ENCODE data around the gene FBXO2. TPM values are rescaled to one million over a fixed set of nuclear protein-coding genes. Genes with fewer than 3 reads are reported as not detected.

FBXO2 gene
- total RNA-seq, 2 experiments from 2014 or later = 3.2 to 3.7 TPM

GRCh38 chr1:11629184-11630016 lies 24.8 kb downstream of the FBXO2 start:
- Mint-ChIP-seq H3K9me3 (no peaks in the 10 kb centered on the region), H3K36me3 (ENCODE audit: low read depth) (no peaks in the 10 kb centered on the region), H3K27me3 (peaks cover 34% of the 10 kb centered on the region), H3K4me1 (ENCODE audit: low read depth) (no peaks in the 10 kb centered on the region), H3K27ac (no peak overlapping the region), H3K4me3 (no peak overlapping the region)
- Histone ChIP-seq H3K4me3 (ENCODE audit: low read length) (no peak overlapping the region), H3K36me3 (ENCODE audit: insufficient read depth, low read length) (no peaks in the 10 kb centered on the region), H3K9me3 (ENCODE audit: control insufficient read depth in 1 of 2, insufficient read depth in 1 of 2, low read length in 2 of 2) (no peaks in the 10 kb centered on the region), H3K4me1 (ENCODE audit: insufficient read depth, low read length) (no peaks in the 10 kb centered on the region), H3K27me3 (ENCODE audit: control insufficient read depth in 1 of 2, insufficient read depth in 2 of 2, low read length in 2 of 2) (peaks cover 8 to 11% of the 10 kb centered on the region in 2 experiments), H3K27ac (ENCODE audit: low read depth in 1 of 2, low read length in 2 of 2) (no peak overlapping the region)
- DNase-seq (no peak), ATAC-seq (ENCODE audit: poor library complexity) (no peak)
- intact Hi-C loops (cut with DNase I, micrococcal nuclease) = no loop called here
- ChIA-PET CTCF (interaction anchor here (1.4 kb wide), 1 partner anchor 16 kb away, joined by 4 read pairs; no protein-coding TSS in a partner anchor), POLR2A (no interaction called here)
- no peak for TF ChIP-seq CTCF (IDR thresholded peaks at IDR 0.05)

DNA sequence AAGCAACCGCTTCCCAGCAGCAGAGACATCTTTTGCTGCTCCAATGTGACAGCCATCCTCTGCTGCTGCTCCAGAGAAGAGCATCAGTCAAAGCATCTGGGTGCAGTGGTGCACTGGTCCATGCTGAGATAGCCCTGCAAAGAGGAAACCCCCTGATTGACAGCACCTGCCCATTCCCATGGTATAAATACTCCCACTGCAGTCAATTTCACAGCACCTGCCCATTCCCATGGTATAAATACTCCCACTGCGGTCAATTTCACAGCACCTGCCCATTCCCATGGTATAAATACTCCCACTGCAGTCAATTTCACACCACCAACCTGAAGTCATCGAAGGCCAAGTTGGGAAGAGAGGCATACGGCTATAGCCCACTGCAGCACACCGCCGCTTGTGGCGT lies 25.5 kb downstream of the FBXO2 start:
- intact Hi-C loops (cut with DNase I, micrococcal nuclease) = no loop called here
- DNase-seq (no peak), ATAC-seq (ENCODE audit: poor library complexity) (no peak)
- Histone ChIP-seq H3K27ac (ENCODE audit: low read depth in 1 of 2, low read length in 2 of 2) (no peak overlapping the region), H3K9me3 (ENCODE audit: control insufficient read depth in 1 of 2, insufficient read depth in 1 of 2, low read length in 2 of 2) (no peaks in the 10 kb centered on the region), H3K27me3 (ENCODE audit: control insufficient read depth in 1 of 2, insufficient read depth in 2 of 2, low read length in 2 of 2) (peaks cover 8 to 11% of the 10 kb centered on the region in 2 experiments), H3K36me3 (ENCODE audit: insufficient read depth, low read length) (no peaks in the 10 kb centered on the region), H3K4me3 (ENCODE audit: low read length) (no peak overlapping the region), H3K4me1 (ENCODE audit: insufficient read depth, low read length) (no peaks in the 10 kb centered on the region)
- no peak for TF ChIP-seq CTCF (IDR thresholded peaks at IDR 0.05)
- Mint-ChIP-seq H3K27ac (no peak overlapping the region), H3K27me3 (peaks cover 30% of the 10 kb centered on the region), H3K9me3 (no peaks in the 10 kb centered on the region), H3K36me3 (ENCODE audit: low read depth) (no peaks in the 10 kb centered on the region), H3K4me1 (ENCODE audit: low read depth) (no peaks in the 10 kb centered on the region), H3K4me3 (no peak overlapping the region)
- POLR2A ChIA-PET = no interaction called here
- CTCF ChIA-PET = no interaction called here

DNA sequence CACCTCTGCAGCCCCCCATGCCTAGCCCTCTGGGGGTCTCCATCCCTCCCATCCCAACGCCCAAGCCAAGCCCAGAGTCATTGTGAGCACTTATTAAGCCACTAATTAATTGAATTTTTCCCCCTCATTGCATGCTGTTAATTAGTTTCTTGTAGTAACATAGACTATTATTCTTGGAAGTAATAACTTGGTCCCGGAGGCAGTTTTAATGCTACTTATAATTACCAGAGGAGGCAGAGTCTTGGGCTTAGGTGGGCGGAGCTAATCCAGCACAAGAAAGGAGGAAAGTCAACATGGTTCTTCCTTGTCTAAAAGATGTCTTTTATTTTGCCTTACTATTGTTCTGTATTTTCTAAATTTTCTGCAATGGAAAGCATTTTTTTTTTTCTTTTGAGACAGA lies 27.7 kb downstream of the FBXO2 start:
- POLR2A ChIA-PET = no interaction called here
- intact Hi-C loops (cut with DNase I, micrococcal nuclease) = no loop called here
- H3K27me3 Mint-ChIP-seq = peaks cover 32% of the 10 kb centered on the region

More for the DNA sequence above, 27.7 kb downstream of the FBXO2 start:
- DNase-seq (no peak), ATAC-seq (ENCODE audit: poor library complexity) (no peak)
- Histone ChIP-seq H3K4me1 (ENCODE audit: insufficient read depth, low read length) (no peaks in the 10 kb centered on the region), H3K4me3 (ENCODE audit: low read length) (no peak overlapping the region), H3K36me3 (ENCODE audit: insufficient read depth, low read length) (no peaks in the 10 kb centered on the region), H3K27me3 (ENCODE audit: control insufficient read depth in 1 of 2, insufficient read depth in 2 of 2, low read length in 2 of 2) (peaks cover 10 to 11% of the 10 kb centered on the region in 2 experiments), H3K27ac (ENCODE audit: low read depth in 1 of 2, low read length in 2 of 2) (no peak overlapping the region), H3K9me3 (ENCODE audit: control insufficient read depth in 1 of 2, insufficient read depth in 1 of 2, low read length in 2 of 2) (no peaks in the 10 kb centered on the region)
- H3K36me3 Mint-ChIP-seq (ENCODE audit: low read depth) = no peaks in the 10 kb centered on the region
- CTCF ChIA-PET = no interaction called here
- no peaks in the 10 kb centered on the region for H3K9me3 Mint-ChIP-seq
- no peak overlapping the region for H3K4me3 Mint-ChIP-seq
- no peak for TF ChIP-seq CTCF (IDR thresholded peaks at IDR 0.05)
- H3K4me1 Mint-ChIP-seq (ENCODE audit: low read depth) = no peaks in the 10 kb centered on the region
- no peak overlapping the region for H3K27ac Mint-ChIP-seq

Data from CD4-positive, alpha-beta T cell (primary cell).